Activated CD8-positive, alpha-beta memory T cell treated with anti-CD3 and anti-CD28 coated beads, Interleukin-2, amount 50 U/mL, for 1 hour (primary cell): ENCODE data around the gene NPW.

Source experiments
- DNase-seq: peaks from one replicate; pipeline ENCODE4 v3.0.0-alpha.2; 2020; ENCODE audit errors: extremely low read depth

Gene NPW

DNA sequence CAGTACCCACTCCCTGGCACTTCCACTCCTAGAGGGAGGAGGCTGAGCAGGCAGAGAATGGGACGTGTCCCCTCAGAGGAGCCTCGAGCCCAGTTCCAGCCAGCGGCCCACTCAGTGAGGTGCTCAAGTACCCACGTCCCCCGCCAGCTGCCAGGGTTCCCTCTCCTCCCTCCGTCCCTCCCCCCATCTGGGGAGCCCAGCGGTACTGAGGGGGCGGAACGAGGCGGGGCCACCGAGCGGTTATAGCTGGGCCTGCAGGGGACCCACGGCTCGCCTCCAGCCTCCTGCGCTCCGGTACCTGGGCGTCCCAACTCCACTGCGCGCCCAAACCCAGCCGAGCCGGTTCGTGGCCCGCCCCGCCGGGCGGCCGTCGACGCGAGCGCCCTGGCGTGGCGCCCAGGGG, at the start of gene NPW:
TSS of gene NPW (plus strand) at position 268 of the 403 bp plus-strand sequence.
- DNase-seq = no peak

DNA sequence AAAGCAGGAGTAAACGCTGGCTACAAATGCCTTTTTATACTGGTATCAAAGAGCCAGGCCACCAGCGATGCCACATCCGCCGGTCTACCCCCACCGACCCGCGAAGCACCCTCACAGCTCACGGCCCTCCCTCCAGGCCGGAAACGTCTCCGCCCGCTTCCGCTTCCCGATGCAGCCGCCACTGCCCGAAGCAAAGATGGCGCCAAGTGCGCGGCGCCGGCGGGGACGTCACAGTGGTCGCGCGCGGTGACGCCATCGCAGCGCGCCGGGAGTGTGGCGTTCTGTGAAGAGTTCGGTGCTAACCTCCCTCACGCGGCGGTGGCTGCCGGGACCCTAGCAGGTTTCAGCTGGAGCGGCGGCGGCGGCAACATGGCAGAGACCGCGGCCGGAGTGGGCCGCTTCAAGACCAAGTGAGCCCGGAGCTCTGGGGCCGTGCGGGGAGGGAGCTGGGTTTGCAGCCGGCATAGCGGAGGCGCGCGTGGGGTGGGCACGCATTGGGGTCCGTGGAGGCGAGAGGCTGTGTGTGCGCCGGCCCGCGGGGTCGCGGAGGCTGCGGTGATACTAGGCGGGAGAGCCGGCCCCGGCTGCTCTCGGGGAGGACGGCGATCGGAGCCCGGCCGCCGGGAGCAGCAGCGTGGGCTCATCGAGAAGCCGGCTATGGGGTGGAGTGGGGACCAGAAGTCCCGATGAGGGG, 47.6 kb upstream of the NPW start, which contains the start of gene TBL3:
TSS of gene TBL3 (plus strand) at position 258 of the 694 bp plus-strand sequence. CDS start at position 370, 112 bp downstream.
- DNase-seq = peak; percentile 84

DNA sequence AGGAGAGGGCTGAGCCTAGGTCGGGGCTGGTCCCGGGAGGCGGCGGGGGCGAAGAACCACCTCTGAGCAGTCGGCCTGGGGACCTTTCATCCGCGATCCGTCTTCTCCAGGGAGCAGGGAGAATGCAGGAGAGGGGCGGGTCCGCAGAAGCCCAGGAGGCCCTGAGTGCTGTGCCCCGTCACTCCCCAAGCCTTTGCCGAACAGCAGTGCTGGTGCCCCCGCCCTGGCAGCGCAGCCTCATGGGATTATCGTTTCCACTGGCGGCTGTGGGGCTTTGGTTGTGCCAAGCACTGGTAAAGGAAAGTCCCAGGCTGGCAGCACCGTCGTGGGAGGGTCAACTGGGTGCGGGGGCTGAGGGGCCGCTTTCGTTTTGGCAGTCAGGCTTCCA, 47.1 kb upstream of the NPW start:
- DNase-seq = no peak

DNA sequence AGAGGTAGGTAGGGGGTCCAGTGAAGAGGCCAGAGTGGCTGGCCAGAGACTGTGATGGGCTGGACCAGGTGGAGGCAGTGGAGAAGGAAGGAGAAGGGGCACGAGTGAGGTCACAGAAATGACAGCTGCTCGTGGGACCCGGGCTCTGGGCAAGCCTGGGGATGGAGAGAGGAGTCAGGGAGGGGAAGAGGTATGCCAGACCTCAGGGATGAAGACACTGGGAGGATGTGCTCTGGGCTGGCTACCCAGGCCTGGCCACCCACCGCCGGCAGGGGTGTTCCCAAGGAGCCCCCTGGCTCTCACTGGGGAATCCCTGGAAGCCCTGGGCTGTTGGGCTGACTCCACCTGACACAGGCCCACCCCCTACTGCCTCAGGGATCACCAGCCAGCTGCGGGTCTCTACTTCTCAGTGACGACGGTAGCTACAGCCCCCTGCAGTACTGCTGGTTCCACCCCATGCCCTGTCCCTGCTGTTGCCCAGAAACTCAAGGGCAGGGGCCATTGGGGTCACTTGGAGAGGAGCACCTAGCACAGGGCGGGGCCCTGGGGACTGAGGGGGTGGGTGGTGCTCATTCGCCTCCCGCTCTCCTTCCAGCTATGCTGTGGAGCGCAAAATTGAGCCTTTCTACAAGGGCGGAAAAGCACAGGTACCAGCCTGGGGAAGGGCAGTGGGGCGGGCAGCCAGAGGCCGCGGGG, 46.0 kb upstream of the NPW start:
- no peak for DNase-seq

DNA sequence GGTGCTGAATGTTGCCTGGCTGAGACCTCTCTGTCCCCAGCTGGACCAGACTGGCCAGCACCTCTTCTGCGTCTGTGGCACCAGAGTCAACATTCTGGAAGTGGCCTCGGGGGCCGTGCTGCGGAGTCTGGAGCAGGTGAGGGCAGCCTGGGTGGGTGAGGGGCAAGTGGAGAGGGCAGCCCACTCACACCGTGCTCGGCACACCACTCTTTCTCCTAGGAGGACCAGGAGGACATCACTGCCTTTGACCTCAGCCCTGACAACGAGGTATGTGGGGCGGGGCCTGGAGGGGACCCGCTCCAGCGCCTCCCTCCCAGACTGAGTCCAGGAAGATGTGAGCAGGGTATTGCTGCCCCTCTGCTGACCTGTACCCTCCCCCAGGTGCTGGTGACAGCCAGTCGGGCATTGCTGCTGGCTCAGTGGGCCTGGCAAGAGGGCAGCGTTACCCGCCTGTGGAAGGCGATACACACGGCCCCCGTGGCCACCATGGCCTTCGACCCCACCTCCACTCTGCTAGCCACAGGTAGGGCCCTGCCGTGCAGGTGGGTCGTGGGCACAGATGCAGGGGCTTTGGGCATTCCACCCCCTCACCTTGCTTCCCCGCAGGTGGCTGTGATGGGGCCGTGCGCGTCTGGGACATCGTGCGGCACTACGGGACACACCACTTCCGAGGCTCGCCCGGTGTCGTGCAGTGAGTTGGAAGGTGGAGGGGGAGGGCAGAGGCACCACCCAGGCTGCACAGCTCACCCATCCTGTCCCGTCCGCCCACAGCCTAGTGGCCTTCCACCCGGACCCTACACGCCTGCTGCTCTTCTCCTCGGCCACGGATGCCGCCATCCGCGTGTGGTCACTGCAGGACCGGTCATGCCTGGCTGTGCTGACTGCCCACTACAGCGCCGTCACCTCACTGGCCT, 45.2 kb upstream of the NPW start:
- DNase-seq = no peak

DNA sequence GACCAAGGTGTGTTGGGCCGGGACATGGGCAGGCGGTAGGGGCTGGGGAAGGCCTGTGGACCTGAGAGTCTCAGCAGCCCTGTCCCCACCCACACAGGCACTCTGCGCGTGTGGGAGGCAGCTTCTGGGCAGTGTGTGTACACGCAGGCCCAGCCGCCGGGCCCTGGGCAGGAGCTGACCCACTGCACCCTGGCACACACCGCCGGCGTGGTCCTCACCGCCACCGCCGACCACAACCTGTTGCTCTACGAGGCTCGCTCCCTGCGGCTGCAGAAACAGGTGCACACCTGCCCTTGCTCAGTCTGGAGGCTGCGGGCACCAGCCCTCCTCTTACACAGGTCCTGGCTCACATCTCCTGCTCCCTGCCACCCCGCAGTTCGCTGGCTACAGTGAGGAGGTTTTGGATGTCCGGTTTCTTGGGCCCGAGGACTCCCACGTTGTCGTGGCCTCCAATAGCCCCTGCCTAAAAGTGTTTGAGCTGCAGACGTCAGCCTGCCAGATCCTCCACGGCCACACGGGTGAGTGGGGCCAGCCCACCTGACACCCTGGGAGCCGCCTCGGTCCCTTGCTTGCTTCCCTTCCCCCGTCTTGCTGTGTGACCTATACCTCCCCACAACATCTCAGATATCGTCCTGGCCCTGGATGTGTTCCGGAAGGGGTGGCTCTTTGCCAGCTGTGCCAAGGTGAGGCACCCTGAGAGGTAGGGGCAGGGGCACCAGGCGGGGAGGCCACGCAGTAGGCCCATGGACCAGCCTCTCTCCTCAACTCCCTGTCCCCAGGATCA, 44.0 kb upstream of the NPW start:
- DNase-seq = no peak

DNA sequence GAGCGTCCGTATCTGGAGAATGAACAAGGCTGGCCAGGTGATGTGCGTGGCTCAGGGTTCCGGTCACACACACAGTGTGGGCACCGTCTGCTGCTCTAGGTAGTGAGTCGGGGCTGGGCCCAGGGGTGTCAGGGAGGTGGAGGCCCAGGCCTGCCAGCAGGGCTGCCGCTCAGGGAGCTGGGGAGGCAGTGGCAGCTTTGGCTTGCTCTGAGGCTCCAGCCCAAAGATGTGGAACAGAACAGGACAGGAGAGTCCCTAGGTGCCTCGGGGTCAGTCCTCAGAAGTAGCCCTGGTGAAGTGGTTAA, 43.4 kb upstream of the NPW start:
- DNase-seq = no peak

DNA sequence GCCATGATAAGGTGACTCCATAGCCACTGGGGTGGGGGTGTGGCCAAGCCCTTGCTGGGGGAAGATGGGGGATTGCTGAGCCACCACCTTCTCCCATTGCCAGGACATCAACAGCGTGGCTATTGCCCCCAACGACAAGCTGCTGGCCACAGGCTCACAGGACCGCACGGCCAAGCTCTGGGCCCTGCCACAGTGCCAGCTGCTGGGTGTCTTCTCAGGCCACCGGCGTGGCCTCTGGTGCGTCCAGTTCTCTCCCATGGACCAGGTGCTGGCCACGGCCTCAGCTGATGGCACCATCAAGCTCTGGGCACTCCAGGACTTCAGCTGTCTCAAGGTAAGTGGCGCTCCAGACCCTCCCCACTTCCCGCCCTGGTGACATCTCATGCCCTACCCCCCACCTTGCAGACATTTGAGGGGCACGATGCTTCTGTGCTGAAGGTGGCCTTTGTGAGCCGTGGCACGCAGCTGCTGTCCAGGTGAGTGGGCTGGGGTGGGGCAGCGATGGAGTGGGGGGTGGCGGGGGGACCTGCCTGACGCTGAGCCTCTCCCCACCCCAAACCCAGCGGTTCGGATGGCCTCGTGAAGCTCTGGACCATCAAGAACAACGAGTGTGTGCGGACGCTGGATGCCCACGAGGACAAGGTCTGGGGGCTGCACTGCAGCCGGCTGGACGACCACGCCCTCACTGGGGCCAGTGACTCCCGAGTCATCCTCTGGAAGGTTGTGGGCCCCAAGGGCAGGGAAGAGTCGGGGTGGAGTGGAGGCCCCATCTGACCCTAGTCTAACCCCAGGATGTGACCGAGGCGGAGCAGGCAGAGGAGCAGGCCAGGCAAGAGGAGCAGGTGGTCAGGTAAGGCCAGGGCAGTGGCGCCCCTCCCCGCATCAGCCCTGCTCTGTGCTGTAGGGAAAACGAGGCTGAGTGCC, 42.4 kb upstream of the NPW start:
- DNase-seq = no peak

DNA sequence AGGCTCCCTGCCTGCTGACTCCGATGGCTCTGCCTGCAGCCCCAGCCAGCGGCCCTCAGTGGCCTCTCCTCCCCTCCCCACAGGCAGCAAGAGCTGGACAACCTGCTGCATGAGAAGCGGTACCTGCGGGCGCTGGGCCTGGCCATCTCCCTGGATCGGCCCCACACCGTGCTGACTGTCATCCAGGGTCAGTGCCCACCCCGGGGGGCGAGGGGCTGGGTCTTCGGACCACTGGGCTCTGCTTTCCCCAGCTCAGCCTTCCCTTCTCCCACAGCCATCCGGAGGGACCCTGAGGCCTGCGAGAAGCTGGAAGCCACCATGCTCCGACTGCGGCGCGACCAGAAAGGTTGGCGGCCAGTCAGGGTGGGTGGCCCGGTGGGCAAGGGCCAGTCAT, 41.7 kb upstream of the NPW start:
- no peak for DNase-seq

DNA sequence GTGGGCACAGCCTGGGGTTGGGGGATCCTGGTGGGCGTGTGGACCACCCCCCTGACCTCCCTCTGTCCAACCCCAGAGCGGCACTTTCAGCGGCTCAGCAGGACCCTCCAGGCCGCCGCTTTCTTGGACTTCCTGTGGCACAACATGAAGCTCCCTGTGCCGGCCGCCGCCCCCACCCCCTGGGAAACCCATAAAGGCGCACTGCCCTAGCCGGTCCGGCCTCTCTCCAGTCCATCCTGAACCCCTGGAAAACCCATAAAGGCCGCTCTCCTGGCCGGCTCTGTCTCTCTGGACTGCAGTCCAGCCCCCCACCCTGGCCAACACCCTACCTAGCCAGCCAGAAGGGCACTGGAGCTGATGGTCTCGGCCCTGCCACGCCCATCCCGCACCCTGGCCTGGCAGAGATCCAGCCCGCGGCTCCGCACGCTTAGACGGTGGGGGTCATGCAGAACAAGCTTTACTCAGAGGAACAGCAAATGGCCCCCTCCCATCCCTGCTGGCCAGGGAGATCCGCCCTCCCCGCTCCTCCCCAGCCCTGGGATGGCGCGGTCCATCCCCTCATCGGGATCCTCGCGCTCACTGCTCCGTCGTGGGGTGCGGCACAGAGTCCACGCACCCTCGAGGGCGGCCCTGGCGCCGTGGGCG, 41.0 kb upstream of the NPW start:
- no peak for DNase-seq

DNA sequence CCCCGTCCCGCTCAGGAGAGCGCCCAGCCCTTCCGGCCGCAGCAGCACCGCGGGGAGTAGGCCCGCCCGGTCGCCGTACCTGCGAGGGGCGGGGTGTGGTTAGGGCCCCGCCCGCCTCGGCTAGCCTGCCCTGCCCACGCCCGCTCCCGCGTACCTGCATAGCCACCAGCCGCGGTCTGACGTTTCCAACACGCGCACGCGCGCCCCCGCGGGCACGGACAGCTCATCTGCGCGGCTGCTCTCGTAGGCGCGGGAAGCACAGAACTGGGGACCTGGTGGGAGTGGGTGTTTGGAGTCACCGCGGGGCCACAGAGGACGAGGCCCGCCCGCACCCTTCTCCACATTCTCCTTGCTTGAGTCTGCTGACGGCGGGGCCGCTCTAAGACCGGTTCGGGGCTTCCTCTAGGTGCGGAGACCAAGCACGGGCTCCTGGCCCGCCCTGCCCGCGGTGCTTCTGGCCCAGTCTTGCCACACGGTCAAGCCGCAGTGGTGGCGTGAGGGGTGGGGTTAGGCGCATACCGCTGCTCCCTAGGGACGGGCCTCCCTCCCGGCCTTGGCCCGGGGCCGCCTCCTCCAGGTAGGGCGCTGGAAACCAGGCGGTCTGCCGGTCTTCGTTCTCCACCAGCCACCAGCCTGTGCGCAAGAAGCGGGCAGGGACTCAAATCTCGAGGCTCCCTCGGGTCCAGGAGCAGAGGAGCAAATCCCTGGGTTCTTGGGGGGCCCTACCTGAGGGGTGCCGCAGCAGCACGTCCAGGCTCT, 40.1 kb upstream of the NPW start:
- DNase-seq = no peak

DNA sequence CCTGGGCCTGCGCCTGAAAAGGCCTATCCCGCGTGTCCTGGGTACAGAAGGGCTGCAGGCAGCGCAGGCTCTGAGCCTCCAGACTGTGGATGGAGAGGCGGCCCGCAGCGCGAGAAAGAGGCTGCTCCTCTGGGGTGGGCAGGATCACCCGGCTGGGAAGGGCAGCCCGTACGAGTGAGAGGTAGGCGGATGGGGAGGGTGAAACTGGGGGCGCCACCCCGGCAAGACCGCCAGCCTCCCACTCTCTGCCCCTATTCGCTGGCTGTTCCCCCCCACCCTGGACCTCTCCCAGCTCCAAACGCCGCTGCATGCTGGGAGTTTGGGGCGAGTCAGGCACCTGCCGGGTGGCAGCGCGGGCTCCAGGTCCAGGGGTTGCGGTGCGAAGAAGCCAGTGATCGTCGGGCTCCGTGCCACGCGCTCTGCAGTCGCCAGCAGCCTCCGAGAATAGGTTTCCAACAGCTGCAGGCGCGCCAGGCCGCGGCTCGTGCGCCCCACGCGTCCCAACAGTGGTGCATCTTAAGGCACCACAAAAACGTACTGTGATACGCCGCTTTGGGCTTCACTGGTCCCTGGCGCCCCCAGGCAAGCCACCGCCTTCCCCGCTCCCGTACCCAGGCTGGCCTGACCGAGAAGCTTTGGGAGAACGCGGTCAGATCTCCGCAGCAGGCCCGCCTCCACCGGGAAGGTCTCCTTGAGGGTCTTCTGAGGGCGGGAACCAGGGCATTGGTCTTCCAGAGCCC, 39.4 kb upstream of the NPW start:
- DNase-seq = no peak

DNA sequence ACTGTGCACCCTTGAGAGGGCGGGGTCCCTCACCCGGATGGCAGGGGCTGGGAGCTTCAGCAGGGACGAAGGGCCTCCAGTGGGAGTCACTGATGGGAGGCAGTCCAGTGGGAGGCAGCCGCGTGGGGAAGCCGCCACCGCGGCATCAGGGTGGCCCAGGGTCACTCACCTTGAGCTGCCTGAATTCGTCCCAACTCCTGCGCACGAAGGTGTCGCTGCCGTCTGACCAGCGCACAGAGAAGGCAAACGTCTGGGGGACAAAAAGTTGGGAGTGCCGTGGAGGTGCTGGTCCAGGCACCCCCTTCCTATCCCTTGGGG, 38.9 kb upstream of the NPW start:
- no peak for DNase-seq

DNA sequence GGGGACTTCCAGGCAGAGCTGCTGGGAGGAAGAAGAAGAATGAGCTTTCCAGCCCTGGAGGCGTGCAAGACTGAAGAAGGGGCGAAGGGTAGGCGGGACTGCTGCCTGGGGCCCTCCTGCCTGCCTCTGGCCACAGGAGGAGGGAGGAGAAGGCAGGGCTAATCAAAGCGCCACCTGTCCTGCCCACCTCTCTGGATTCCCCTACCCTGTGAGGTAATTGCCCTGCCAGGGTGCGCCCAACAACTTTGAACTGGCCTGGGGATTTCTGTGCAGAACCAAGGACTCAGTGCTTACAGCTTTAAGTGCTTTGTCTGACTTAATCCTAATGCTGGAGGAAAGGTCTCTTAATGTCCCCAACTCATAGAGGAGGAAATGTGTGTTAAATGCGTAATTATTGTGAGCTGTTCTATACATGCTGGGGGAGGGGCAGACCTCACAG, 38.2 kb upstream of the NPW start, which contains the start of gene NOXO1:
TSS of gene NOXO1 (minus strand) at position 72 of the 439 bp plus-strand sequence. CDS start 290 bp downstream, outside the sequence.
- DNase-seq = no peak

DNA sequence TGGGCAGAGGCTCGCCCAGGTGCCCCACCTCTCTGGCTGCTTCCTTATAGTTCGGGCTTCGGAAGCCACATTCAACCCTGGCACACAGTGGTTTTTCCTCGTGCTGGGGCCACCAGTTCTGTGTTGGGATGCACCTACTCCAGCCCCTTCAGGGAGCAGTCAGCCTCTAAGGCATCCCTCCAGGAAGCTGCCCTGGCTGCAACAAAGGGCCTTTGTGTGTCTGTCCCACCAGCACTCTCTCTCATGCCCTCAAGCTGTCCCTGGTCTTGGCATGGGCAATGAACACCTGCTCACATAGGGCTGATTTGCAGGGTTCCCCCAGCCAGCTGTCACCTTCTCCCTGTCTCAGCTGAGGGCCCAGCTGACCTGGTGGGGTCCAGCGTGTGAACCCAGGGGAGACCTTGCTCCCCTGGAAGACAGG, 37.6 kb upstream of the NPW start:
- no peak for DNase-seq

DNA sequence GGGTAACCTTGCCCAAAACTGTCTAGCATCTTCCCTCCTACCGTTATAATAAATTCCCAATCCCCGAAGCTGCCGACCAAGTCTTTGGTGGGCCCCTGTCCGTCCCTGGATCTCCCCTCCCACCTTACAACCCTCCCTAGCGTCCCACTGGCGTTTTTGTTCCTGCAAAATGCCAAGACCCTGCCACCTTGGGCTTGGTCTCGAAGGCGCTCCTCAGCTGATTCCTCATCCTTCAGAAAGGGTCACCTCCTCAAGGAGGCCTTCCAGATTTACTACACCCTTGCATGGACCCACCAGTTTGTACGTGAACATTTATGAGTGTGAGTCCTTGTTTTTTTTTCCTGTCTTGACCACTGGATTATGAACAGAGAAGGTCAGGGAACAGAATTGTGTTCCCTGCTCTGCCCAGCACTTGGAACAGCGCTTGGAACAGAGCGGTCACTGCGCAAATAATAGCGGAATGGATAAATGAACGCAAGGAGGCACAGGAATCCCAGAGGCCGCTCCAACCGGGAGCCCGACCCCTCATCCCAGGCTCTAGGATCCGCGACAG, 36.5 kb upstream of the NPW start:
- no peak for DNase-seq

DNA sequence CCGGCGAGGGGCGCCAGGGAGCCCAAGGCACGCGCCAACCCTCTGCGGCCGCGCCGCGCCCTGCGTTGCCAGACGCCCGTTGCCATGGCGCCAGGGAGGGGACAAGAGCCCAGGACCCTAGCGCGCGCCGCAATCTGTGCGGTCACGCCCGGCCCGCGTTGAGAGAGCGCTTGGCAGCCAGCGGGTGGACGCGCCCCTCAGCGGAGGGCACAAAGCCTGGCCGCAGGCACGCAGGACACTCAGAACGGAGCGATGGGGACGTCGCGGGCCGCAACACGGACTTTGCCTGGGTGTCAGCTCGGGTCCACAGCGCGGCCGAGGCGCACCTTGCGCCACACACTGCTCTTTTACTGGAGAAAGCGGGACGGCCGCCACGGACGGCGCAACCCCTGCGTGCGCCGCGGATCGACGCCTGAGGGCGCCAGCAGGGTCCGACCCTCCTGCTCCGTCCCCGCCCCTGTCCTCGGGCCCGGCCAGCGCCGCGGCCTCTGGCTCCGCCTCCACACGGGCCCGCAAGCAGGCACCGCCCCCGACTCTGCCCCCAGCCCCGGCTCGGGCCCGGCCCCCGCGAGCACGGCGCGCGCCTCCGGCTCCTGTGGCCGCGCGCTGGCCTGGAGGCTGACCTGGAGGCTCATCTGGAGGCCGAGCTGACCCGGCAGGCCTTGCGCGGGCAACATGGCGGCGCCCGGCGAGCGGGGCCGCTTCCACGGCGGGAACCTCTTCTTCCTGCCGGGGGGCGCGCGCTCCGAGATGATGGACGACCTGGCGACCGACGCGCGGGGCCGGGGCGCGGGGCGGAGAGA, 35.8 kb upstream of the NPW start, which contains the start of gene GFER:
TSS of gene GFER (plus strand) at position 650 of the 803 bp plus-strand sequence. CDS start at position 676, 26 bp downstream.
- no peak for DNase-seq
